Activated T-cell treated with anti-CD3 and anti-CD28 coated beads, Interleukin-2, amount 50 U/mL, for 4 hours (primary cell): ENCODE measurements around the gene SEMA6B. TPM values are rescaled to one million over a fixed set of nuclear protein-coding genes. Genes with fewer than 3 reads are reported as not detected.
A peak's percentile ranks its signal among the peaks of the same experiment; 100 is the strongest.

Experiments
- ATAC-seq, 2 donors: fragments of 200-7000 bp; cut with Tn5 transposase; one replicate each; pipeline ENCODE4 v1.10.0; 2021
- DNase-seq: peaks from one replicate; pipeline ENCODE4 v3.0.0-alpha.2; 2020
- H3K27me3 Mint-ChIP-seq: one replicate; pipeline ENCODE4 v1.8.0; 2021; ENCODE audit warnings: low read depth, mixed read lengths
- H3K36me3 Mint-ChIP-seq: one replicate; pipeline ENCODE4 v1.8.0; 2022; ENCODE audit warnings: mixed read lengths; ENCODE audit not compliant: insufficient read depth
- H3K4me1 Mint-ChIP-seq: one replicate; pipeline ENCODE4 v1.8.0; 2021; ENCODE audit warnings: low read depth, mixed read lengths
- H3K4me3 Mint-ChIP-seq: one replicate; pipeline ENCODE4 v1.8.0; 2021; ENCODE audit warnings: mild to moderate bottlenecking, moderate library complexity, mixed read lengths
- H3K9me3 Mint-ChIP-seq: one replicate; pipeline ENCODE4 v1.8.0; 2021; ENCODE audit warnings: mixed read lengths
- total RNA-seq, 3 donors: library from RNA; stranded (reverse); gene quantifications; one replicate each; pipeline ENCODE4 v1.2.1, GENCODE V29; 2021

SEMA6B gene
- total RNA-seq, 3 donors from 2014 or later, result 0.08 to 0.18 (median 0.14) TPM

DNA sequence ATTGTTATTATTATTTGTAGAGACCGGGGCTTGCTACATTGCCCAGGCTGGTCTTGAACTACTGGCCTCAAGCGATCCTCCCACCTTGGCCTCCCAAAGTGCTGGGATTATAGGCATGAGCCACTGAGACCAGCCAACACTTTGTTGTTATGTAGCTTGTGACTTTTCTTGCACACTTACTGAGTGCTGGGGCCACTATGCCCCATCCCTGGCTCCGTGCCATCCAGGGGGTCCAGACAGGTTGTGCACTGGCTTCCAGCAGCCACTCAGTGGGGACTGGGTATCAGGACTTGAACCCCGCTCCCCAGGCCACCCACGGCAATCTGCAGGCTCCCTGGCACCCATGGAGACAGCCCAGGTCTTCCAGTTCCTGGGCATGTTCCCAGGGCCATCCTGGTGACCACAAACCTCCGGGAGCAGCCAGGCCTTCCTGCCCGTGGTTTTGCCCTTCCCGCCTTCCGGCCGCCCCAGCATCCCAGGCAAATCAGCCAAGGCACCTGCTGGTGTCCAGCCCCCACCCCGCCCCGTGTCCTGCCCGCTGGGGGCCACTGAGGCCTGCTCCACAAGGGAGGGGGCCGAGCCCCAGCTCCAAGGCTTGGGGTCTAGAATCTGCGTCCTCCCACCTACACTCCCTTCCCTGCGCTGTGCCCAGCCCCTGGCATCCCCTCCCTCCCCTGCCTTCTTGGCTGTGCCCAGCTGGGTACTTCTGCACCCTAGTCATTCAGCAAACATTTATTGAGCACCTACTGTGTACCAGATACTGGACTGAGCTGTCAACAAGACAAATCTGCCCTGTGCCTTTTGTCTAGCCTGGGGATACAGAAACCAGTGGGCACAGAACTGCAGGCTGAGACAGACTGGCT lies 23.7 kb upstream of the SEMA6B start:
- no peaks in the 10 kb centered on the region for H3K36me3 Mint-ChIP-seq
- H3K27me3 Mint-ChIP-seq, result peaks cover 64% of the 10 kb centered on the region
- no peak for DNase-seq
- ATAC-seq, result no peak
- H3K9me3 Mint-ChIP-seq, result no peaks in the 10 kb centered on the region
- H3K4me1 Mint-ChIP-seq, result peaks cover 7% of the 10 kb centered on the region
- no peak overlapping the region for H3K4me3 Mint-ChIP-seq

DNA sequence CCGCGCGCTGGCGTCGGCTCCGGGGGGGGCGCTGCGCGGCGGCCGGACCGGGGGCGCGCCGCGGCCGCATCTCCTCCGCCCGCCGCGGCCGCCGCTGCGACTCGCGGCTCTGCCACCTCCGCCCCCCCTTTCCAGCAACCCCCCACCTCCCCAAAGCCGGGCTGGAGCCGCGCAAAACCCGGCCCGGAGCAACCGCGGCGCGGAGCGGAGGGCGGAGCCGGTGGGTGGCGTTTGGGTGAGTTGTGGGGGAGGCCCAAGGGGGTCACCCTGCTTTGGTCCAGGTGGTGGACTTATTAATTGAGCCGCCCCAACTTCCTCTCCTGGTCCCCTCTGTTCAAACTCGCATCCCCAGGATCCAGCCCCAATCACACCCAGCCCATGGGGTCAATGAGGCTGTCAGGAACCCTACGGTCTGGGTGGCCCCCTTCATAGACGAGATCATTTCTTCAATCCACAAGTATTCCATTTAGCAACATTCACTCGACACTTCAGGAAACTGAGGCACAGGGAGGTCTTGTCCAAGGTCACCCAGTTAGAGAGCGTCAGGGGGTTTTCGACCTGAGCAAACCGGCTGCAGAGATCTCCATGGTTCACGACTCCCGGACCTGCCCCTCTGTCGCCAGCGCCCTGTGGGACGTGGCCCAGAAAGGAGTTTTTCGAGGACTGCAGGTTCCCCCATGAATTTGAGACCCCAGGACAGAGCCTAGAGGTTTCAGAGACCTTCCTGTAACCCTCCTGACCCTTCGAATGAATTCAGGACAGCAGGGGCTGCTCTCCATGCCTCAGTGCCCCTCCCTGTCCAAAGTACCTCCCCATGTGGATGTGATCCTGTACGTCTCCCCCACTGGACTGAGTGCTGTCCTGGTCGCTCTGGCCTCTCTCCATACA lies 22.4 kb upstream of the SEMA6B start:
- DNase-seq (no peak), ATAC-seq (peak; percentile 29 to 44)
- H3K4me3 Mint-ChIP-seq, result peak overlapping the region; percentile 20
- peaks cover 7% of the 10 kb centered on the region for H3K4me1 Mint-ChIP-seq
- no peaks in the 10 kb centered on the region for H3K36me3 Mint-ChIP-seq
- H3K27me3 Mint-ChIP-seq, result peaks cover 63% of the 10 kb centered on the region
- no peaks in the 10 kb centered on the region for H3K9me3 Mint-ChIP-seq

DNA sequence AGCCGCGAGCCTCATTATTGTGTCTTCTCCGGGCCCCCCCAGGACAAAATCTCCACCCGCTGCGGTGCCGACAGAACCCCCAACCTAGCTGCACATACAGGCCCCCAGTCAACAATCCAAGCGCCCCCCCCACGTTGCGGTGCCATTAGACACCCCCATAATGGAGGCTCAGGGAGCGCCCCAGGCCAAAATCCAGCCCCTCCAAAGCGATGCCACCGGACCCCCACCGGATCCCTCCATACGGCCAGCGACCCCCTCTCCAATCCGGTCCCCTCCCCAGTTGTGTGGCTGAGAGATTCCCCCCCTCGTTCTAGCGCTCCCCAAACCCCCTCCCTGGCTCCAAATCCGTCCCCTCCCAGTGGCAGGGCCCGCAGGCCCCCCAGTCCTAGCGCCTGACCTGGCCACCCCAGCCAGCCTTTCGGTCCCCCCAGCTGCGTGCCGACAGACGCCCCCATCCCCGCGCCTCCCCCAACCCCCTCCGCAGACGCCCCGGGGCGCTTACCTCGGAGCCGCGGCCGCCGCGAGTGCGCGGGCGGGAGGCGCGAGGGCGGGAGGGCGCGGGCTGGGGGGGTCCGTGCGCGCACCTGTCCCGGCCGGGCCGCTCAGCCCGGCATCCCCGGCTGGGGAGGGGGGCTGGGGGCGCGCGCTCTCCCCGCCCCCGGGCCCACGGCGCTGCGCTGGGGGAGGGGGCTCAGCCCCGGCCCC lies 21.6 kb upstream of the SEMA6B start:
- Mint-ChIP-seq H3K9me3 (no peaks in the 10 kb centered on the region), H3K4me3 (no peak overlapping the region), H3K36me3 (no peaks in the 10 kb centered on the region), H3K27me3 (peaks cover 65% of the 10 kb centered on the region), H3K4me1 (peaks cover 7% of the 10 kb centered on the region)
- DNase-seq (no peak), ATAC-seq (peak in 1 of 2 donors; percentile 24)

DNA sequence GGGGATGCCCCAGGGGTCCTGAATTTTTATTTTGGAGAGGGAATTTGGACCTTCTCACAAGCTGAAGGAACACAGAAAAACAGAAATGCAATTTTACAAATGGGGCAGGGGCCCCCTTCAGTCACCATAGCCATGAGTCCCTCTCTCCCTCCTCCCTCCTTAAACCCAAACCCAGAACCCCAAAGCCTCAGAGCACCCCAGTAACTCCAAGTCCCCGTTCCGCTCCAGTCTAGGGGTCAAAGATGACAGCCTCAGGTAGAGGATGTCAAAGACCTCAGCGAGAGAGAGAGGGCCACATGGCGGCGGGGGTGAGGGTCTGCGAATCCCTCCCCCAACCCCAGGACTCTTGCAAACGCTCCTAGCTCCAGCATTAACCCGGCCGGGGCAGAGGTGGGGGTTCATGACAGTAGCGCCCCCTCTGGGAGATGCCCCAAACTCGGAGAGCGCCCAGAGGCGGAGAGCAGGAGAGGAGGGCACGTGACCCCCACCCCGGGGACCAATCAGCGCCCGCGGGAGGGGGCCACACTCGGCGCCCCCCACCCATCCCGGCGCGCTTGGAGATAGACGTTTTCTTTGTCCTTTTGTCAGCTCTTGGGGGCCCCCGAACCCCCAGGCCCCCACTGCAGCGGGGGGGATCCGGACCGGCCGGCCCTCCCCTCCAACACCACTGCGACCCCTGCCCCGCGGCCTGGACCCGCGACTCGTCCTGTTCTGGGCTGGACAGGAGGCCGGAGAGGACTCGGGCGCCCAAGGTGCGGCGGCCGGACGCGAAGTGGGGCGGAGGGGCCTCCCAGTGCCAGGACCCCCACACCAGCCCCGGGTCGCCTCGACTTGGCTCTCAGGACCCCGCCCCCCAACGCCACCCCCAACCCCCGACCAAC lies 20.8 kb upstream of the SEMA6B start:
- ATAC-seq (no peak), DNase-seq (no peak)
- peaks cover 7% of the 10 kb centered on the region for H3K4me1 Mint-ChIP-seq
- H3K27me3 Mint-ChIP-seq, result peaks cover 65% of the 10 kb centered on the region
- no peak overlapping the region for H3K4me3 Mint-ChIP-seq
- H3K36me3 Mint-ChIP-seq, result no peaks in the 10 kb centered on the region
- no peaks in the 10 kb centered on the region for H3K9me3 Mint-ChIP-seq

DNA sequence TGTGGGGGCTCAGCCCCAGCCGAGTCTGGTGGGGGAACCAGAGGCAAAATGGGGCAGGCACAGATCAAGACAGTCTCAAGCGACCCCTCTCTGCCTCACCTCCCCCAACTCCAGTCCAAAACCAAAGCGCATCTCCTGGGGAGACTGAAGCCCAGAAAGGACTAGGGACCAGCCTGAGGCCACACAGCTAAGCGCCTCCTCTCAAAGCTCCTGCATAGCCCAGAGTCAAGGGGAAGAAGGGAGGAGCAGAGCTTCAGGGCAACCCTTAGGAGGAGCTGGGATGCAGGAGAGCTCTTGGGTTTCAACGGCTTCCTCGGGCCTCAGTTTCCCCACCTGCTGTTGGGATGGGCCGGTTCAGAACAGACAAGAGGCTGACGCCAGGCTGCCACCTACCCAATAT lies 19.9 kb upstream of the SEMA6B start:
- Mint-ChIP-seq H3K36me3 (no peaks in the 10 kb centered on the region), H3K9me3 (no peaks in the 10 kb centered on the region), H3K4me1 (peaks cover 5% of the 10 kb centered on the region), H3K27me3 (peaks cover 62% of the 10 kb centered on the region), H3K4me3 (no peak overlapping the region)
- ATAC-seq (no peak), DNase-seq (no peak)

DNA sequence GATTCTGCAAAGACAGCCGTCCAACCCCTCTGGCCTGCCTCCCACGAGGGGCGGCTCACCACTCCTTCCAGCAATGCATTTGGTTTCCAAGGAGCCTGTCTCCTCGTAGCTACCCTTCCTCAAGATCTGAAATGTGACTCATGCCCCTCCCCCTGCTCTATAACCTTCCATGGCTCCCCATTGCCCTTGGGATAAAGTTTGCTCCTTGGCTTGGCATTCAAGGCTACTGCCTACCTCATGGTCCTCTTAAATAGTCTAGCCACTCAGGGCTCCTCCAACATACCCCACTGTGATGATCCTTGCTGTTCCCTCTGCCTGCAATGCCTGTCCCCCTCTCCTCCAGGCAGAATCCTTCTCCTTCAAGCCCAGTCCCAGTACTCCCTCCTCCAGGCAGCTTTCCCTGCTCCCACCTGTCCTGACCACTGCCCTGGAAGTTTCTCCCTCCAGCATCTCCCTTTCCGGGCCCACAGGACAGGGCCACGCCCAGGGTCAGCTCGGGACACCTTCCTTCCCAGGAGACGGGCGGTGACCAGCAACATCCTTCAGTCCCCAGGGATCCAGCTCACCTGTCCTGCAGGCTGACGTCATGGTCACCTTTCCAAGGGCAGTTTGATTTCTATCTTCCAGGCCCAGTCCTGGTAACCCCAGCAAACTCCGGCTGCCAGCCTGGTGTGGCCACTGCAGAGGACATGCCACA lies 19.2 kb upstream of the SEMA6B start:
- no peaks in the 10 kb centered on the region for H3K9me3 Mint-ChIP-seq
- H3K27me3 Mint-ChIP-seq, result peaks cover 63% of the 10 kb centered on the region
- no peaks in the 10 kb centered on the region for H3K36me3 Mint-ChIP-seq
- peaks cover 5% of the 10 kb centered on the region for H3K4me1 Mint-ChIP-seq
- H3K4me3 Mint-ChIP-seq, result no peak overlapping the region
- DNase-seq (no peak), ATAC-seq (no peak)

DNA sequence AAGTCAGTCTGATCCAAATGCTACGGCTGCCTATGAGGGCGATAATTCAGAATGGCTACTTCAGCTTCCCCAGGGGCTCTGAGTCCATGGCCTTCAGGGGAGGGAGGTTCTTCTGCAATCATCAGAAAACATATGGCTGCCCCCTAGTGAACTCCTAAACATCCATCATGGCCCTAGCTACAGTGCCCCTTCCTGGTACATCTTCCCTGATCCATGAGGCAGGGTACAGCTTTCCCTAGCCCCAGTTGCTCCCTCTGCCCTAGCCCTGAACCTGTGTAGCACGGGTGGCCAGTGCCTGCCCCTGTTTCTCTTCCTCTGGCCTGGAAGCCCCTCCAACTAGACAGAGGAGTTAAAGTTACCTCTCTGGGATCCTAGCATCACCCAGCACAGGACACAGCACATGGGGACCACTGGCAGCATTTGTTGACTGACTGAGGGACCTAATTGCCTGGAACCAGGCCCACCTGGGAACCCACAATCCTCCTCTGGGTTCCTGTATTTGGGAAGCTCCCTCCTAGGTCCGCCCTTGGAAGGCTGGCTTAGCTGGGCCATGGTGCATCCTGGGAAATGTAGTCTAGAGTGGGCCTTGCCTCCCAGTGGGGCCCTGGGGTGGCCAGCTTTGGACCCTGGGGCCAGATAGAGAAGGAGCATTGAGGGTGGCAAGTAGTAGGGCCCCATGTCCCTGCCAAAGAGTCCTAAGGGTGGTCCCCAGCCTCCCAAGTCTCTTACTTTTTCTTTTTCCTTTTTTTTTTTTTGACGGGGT lies 17.7 kb upstream of the SEMA6B start:
- Mint-ChIP-seq H3K4me1 (peaks cover 2% of the 10 kb centered on the region), H3K36me3 (no peaks in the 10 kb centered on the region), H3K4me3 (no peak overlapping the region), H3K9me3 (no peaks in the 10 kb centered on the region), H3K27me3 (peaks cover 54% of the 10 kb centered on the region)
- ATAC-seq, result no peak
- DNase-seq, result no peak

DNA sequence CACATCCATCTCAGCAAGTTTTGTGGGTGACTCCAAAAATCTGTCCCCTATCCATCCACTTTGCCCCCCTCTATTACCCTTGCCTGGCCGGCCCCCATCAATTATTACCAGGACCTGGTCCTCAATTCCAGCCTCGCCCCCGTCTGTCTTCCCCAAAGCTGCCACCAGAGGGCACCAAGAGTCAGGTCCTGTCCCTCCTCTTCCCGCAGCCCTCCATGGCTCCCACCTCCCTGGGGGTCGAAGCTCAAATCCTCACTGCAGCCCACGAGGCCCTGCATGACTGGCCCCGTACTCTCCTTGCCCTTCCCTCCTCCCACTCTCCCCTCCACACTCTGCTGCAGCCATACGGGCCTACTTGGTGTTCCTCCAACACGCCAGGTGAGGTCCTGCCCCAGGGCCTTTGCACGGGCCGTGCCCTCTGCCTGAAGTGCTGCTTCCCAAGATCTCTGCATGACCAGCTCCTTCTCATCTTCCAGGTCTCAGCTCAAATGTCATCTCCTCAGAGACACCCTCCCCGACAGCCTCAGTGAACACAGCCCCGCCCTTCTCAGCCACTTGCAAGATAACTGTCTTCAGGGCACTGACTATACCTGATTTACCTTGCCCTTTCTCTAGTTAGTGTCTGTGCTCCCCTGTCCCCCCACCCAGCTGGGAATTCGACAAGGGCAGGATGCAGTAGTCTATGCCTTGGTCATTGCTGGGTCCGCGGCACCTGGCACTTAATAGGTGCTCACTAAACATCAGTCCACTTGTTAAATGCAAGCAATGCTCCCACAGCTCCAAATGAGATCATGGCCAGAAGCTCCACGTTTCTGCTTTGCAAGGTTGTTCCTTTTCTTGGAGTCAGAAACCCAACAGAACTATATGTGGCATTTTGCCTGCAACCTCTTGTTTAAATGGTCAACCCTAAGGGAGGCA lies 16.8 kb upstream of the SEMA6B start:
- ATAC-seq, result peak; percentile 50 to 65
- Mint-ChIP-seq H3K4me3 (no peak overlapping the region), H3K9me3 (no peaks in the 10 kb centered on the region), H3K4me1 (no peaks in the 10 kb centered on the region), H3K27me3 (peaks cover 49% of the 10 kb centered on the region), H3K36me3 (no peaks in the 10 kb centered on the region)
- DNase-seq, result peak; percentile 69

DNA sequence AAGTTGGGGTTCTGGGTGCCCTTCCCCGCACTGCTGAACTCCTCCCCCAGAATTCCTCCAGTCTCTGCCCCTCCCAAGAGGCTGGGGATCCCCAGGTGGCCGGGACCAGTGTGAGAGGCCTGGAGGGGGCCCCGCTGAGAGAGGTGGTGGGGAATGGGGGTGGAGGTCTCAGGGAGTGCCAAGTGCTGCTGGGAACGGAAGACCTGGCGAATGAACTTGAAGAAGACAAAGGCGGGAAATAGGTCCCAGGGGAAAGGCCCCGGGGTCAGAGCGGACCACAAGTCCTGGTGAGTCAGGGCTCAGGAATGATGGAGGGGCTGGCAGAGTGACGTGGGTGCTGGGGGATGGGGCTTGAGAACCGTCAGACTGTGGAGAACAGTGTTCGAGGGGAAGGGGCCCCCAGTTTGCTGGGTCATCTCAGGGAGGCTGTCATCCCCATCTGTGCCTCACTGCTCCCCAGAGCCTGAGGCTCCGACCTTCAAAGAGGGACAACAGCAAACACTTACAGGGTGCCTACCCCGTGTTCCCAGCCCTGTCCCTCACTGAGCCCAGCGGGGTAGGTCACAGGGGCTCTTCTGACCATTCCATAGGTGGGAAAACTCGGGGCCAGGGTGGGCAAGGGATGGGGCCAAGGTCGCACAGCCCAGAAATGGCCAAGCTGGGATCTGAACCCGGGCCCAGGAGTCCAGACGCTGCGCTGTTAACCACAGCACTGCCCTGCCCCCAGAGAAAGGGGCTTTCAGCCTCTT lies 16.0 kb upstream of the SEMA6B start:
- Mint-ChIP-seq H3K4me3 (no peak overlapping the region), H3K27me3 (peaks cover 47% of the 10 kb centered on the region), H3K4me1 (no peaks in the 10 kb centered on the region), H3K9me3 (no peaks in the 10 kb centered on the region), H3K36me3 (no peaks in the 10 kb centered on the region)
- ATAC-seq (peak in 1 of 2 donors; percentile 12), DNase-seq (no peak)

DNA sequence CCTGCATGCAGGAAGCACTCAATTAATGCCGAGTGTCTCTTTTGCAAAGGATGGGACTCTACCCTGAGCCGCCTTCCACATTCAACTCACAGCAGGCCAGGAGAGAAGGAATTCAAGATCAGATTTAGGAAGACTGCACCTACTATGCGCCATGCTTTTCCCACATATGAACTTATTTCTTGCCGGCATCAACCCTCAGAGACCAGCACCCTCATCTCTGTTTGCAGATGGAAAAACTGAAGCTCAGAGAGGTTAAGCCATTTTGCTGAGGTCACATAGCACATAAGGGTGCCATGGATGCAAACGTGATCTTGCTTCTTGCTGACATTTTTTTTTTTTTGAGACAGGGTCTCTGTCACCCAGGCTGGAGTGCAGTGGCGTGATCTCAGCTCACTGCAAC lies 14.2 kb upstream of the SEMA6B start:
- H3K36me3 Mint-ChIP-seq, result no peaks in the 10 kb centered on the region
- no peaks in the 10 kb centered on the region for H3K4me1 Mint-ChIP-seq
- peaks cover 33% of the 10 kb centered on the region for H3K27me3 Mint-ChIP-seq
- no peak overlapping the region for H3K4me3 Mint-ChIP-seq
- H3K9me3 Mint-ChIP-seq, result no peaks in the 10 kb centered on the region
- no peak for DNase-seq
- no peak for ATAC-seq

DNA sequence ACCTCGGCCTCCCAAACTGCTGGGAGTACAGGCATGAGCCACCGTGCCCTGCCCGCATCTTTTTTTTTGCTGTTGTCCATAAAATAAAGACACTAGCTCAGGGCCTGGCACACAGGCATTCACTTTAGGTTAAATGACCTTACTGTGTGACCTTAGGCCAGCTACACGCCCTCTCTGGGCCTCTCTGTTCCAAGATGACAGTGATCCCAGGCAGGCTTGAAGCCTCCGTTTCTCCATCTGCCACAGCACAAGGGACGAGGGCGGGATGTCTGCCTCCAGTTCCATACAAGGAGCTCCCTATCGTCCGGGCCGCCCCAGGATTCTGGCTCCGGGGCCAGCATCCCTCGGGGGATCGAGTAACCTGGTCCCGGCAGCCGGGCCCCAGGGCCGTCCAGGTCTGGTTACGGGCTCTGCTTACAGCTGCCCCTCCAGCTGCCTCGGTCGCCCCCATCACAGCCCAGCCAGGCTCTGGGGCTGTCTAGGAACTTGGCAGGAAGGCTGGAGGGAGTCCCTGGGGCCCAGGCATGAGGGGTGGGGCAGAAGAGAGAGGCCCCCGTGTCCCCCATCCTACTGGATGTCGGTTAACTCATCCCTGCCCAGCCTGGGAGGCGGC lies 11.9 kb upstream of the SEMA6B start:
- Mint-ChIP-seq H3K9me3 (no peaks in the 10 kb centered on the region), H3K36me3 (no peaks in the 10 kb centered on the region), H3K27me3 (peaks cover 22% of the 10 kb centered on the region), H3K4me1 (no peaks in the 10 kb centered on the region), H3K4me3 (no peak overlapping the region)
- DNase-seq (no peak), ATAC-seq (no peak)
